Measurements from ENCODE around the gene DPYSL3. TPM values are rescaled to one million over a fixed set of nuclear protein-coding genes. Genes with fewer than 3 reads are reported as not detected.

The DPYSL3 gene
- total RNA-seq, 1 experiment from 2014 or later, result 17.2 TPM

DNA sequence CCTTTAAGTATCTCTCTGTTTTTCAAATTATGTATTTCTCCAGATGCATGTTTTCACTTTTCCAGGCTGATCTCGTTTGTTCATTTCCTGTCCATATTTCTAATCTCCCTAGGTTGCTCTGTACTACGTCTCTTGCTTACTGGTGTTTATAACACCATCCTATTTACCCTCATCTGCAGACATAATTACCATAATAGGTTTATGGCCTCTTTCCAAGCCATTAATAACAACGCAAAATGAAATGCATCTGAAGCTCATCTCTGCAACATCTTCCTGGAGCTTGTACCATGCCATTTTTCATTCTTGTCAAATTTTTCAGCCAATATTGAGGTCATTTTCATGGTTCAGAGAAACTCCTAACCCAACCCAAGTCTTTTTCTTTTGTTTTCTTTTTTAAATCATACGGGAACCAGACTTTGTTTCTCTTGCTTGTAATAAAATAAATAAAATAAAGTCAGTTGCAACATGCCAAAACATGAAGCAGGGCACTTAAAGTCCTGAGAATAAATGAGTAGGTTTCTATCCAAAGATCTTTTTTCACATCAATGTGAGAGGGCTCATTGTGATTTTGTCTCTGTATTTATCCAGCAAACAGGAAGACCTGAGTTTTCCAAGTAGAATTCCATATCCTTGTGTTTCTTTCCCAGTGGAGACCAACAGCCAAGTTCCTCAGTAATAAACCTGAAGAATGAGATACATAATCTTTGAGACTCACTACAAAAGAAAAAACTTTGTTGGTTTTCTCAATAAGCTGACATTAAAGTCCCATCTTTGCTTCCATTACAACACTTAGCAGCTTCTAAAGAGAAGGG lies 37.0 kb downstream of the DPYSL3 start:
- Histone ChIP-seq H3K36me3 (ENCODE audit: control insufficient read depth in 1 of 2, insufficient read depth in 2 of 2, low read length in 2 of 2) (no peaks in the 10 kb centered on the region), H3K4me3 (replicated peaks in 1 of 2; ENCODE audit: low read depth in 1 of 2, low read length in 2 of 2) (no peak overlapping the region), H3K9ac (ENCODE audit: low read length) (no peak overlapping the region), H3K4me1 (ENCODE audit: control insufficient read depth in 1 of 2, insufficient read depth in 2 of 2, low read length in 2 of 2) (no peaks in the 10 kb centered on the region), H3K27me3 (ENCODE audit: insufficient read depth, low read length) (no peaks in the 10 kb centered on the region), H4K20me1 (ENCODE audit: insufficient read depth) (no peaks in the 10 kb centered on the region), H3K9me3 (ENCODE audit: control insufficient read depth in 1 of 2, insufficient read depth in 1 of 2, low read depth in 1 of 2, low read length in 2 of 2) (no peaks in the 10 kb centered on the region), H2AFZ (ENCODE audit: low read depth, low read length, poor library complexity, severe bottlenecking) (no peak overlapping the region), H3K27ac (ENCODE audit: low read depth, low read length) (no peak overlapping the region), H3K9me2 (ENCODE audit: insufficient read depth) (no peaks in the 10 kb centered on the region), H3K4me2 (ENCODE audit: low read length) (no peak overlapping the region), H3K79me2 (ENCODE audit: insufficient read depth, low read length) (no peaks in the 10 kb centered on the region)
- BruUV-seq (replicated peaks), result no TSS peak
- intact Hi-C loops (cut with micrococcal nuclease), result no loop called here
- RAD21 ChIA-PET (ENCODE audit: low non-redundant PET in 1 of 2, low total read pairs in 2 of 2, uncharacterized antibody in 2 of 2, unreplicated experiment in 2 of 2), result no interaction called here
- CTCF ChIA-PET, result interaction anchor here (1.6 kb wide), 1 partner anchor 8 kb away, joined by 4 read pairs; no protein-coding TSS in a partner anchor
- DNase-seq (ENCODE audit: low read depth, low spot score), result no peak
- TF ChIP-seq SP1 (IDR thresholded peaks at IDR 0.05; ENCODE audit: low read depth), result no peak
- TF ChIP-seq ZNF274 (IDR thresholded peaks at IDR 0.05; ENCODE audit: low read depth, low read length), result no peak
- TF ChIP-seq YY1 (IDR thresholded peaks at IDR 0.05; ENCODE audit: extremely low read depth, insufficient replicate concordance, low read depth, low read length), result no peak
- TF ChIP-seq ELF1 (IDR thresholded peaks at IDR 0.05; ENCODE audit: borderline replicate concordance, low read depth), result no peak
- POLR2A ChIA-PET, result no interaction called here
- ATAC-seq, result no peak

DNA sequence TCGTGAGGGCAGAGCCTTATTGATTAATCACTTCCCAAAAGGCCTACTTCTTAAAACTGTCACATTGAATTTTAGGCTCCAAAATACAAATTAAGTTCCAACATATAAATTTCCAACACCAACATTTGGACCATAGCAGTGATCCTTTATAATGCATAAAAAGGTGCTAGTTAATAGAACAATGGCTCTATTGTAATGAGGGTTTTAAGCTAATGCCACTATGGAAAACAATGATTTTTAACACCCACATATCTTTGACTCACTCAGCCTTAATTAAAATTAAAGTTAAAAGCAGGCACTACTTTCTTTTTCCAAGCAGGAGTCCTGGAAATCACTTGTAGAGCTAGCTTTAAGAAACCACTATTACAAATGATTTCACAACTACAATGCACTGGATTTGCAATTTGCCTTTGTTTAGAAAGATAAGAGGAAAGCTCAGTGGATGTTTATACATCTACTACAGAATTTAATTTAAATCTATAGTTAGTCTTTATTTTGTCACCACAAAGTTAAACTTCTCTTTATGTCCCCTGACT lies 41.8 kb downstream of the DPYSL3 start:
- CTCF ChIA-PET, result interaction anchor here (4.9 kb wide), 1 partner anchor 109 kb away, joined by 49 read pairs; no protein-coding TSS in a partner anchor
- no peak overlapping the region for H3K9ac ChIP-seq (ENCODE audit: low read length)
- H3K27me3 ChIP-seq (ENCODE audit: insufficient read depth, low read length), result no peaks in the 10 kb centered on the region
- H3K36me3 ChIP-seq (ENCODE audit: control insufficient read depth in 1 of 2, insufficient read depth in 2 of 2, low read length in 2 of 2), result no peaks in the 10 kb centered on the region
- H3K9me3 ChIP-seq (ENCODE audit: control insufficient read depth in 1 of 2, insufficient read depth in 1 of 2, low read depth in 1 of 2, low read length in 2 of 2), result no peaks in the 10 kb centered on the region
- DNase-seq (ENCODE audit: low read depth, low spot score), result no peak
- no TSS peak for BruUV-seq (replicated peaks)
- intact Hi-C loops (cut with micrococcal nuclease), result loop anchor here (10.0 kb wide), 1 partner anchor 357 kb away; no protein-coding TSS in a partner anchor
- H3K4me3 ChIP-seq (replicated peaks in 1 of 2; ENCODE audit: low read depth in 1 of 2, low read length in 2 of 2), result no peak overlapping the region
- no peak overlapping the region for H3K4me2 ChIP-seq (ENCODE audit: low read length)
- H3K79me2 ChIP-seq (ENCODE audit: insufficient read depth, low read length), result no peaks in the 10 kb centered on the region
- no peak for TF ChIP-seq SRF (IDR thresholded peaks at IDR 0.05; ENCODE audit: low read depth)
- TF ChIP-seq, protein P1, sequence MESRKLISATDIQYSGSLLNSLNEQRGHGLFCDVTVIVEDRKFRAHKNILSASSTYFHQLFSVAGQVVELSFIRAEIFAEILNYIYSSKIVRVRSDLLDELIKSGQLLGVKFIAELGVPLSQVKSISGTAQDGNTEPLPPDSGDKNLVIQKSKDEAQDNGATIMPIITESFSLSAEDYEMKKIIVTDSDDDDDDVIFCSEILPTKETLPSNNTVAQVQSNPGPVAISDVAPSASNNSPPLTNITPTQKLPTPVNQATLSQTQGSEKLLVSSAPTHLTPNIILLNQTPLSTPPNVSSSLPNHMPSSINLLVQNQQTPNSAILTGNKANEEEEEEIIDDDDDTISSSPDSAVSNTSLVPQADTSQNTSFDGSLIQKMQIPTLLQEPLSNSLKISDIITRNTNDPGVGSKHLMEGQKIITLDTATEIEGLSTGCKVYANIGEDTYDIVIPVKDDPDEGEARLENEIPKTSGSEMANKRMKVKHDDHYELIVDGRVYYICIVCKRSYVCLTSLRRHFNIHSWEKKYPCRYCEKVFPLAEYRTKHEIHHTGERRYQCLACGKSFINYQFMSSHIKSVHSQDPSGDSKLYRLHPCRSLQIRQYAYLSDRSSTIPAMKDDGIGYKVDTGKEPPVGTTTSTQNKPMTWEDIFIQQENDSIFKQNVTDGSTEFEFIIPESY (IDR thresholded peaks at IDR 0.05; ENCODE audit: extremely low read depth, insufficient replicate concordance, low read length), result no peak
- no peak for TF ChIP-seq JUND (IDR thresholded peaks at IDR 0.05)
- TF ChIP-seq TCF7L2 (IDR thresholded peaks at IDR 0.05; ENCODE audit: borderline replicate concordance, extremely low read depth, insufficient read depth, insufficient read length), result no peak
- TF ChIP-seq EZH2phosphoT487 (IDR thresholded peaks at IDR 0.05; ENCODE audit: borderline replicate concordance), result no peak
- TF ChIP-seq EGR1 (IDR thresholded peaks at IDR 0.05; ENCODE audit: low read depth), result no peak
- TF ChIP-seq CTCF (IDR thresholded peaks at IDR 0.05 in 2 of 3, conservative IDR thresholded peaks at IDR 0.05 in 1 of 3; ENCODE audit: borderline replicate concordance in 1 of 3, insufficient read depth in 1 of 3, low read depth in 2 of 3, low read length in 2 of 3), result no peak
- TF ChIP-seq CEBPB (IDR thresholded peaks at IDR 0.05; ENCODE audit: low read depth), result no peak
- RAD21 ChIA-PET (ENCODE audit: low non-redundant PET in 1 of 2, low total read pairs in 2 of 2, uncharacterized antibody in 2 of 2, unreplicated experiment in 2 of 2), result no interaction called here
- no peak overlapping the region for H3K27ac ChIP-seq (ENCODE audit: low read depth, low read length)
- no peaks in the 10 kb centered on the region for H3K9me2 ChIP-seq (ENCODE audit: insufficient read depth)
- no peak overlapping the region for H2AFZ ChIP-seq (ENCODE audit: low read depth, low read length, poor library complexity, severe bottlenecking)
- POLR2A ChIA-PET, result no interaction called here
- H4K20me1 ChIP-seq (ENCODE audit: insufficient read depth), result no peaks in the 10 kb centered on the region
- no peak for ATAC-seq
- H3K4me1 ChIP-seq (ENCODE audit: control insufficient read depth in 1 of 2, insufficient read depth in 2 of 2, low read length in 2 of 2), result no peaks in the 10 kb centered on the region
